Smooth muscle cell (in vitro differentiated cells): ENCODE measurements around the gene KANSL3. TPM values are rescaled to one million over a fixed set of nuclear protein-coding genes. Genes with fewer than 3 reads are reported as not detected.
A peak's percentile ranks its signal among the peaks of the same experiment; 100 is the strongest.

Experiments used
- DNase-seq: peaks from one replicate; lab custom pipeline; 2025; ENCODE audit not compliant: unreplicated experiment; lab: John Stamatoyannopoulos, UW
- H2AFZ ChIP-seq: fragments of 200-600 bp; sonication (generic); 2 replicates; pipeline ENCODE4 v1.6.0; 2016; ENCODE audit warnings: antibody characterized with exemption, low read depth, mild to moderate bottlenecking
- H3F3A ChIP-seq: fragments of 200-600 bp; sonication (generic); 2 replicates; pipeline ENCODE4 v1.6.0; 2017; ENCODE audit warnings: antibody characterized with exemption, low read depth
- H3K27ac ChIP-seq: fragments of 200-600 bp; sonication (generic); 2 replicates; pipeline ENCODE4 v1.5.1; 2016; ENCODE audit warnings: low read depth, mild to moderate bottlenecking
- H3K27me3 ChIP-seq: fragments of 200-600 bp; sonication (generic); 2 replicates; pipeline ENCODE4 v1.6.1; 2016; ENCODE audit warnings: low read depth, mild to moderate bottlenecking
- H3K36me3 ChIP-seq: fragments of 200-600 bp; sonication (generic); 2 replicates; pipeline ENCODE4 v1.5.1; 2016; ENCODE audit warnings: low read depth
- H3K4me1 ChIP-seq: fragments of 200-600 bp; sonication (generic); 2 replicates; pipeline ENCODE4 v1.5.1; 2016; ENCODE audit warnings: low read depth
- H3K4me2 ChIP-seq: fragments of 200-600 bp; sonication (generic); 2 replicates; pipeline ENCODE4 v1.6.0; 2016; ENCODE audit warnings: mild to moderate bottlenecking
- H3K4me3 ChIP-seq: fragments of 200-600 bp; sonication (generic); 2 replicates; pipeline ENCODE4 v1.5.1; 2016; ENCODE audit warnings: mild to moderate bottlenecking
- H3K79me2 ChIP-seq: fragments of 200-600 bp; sonication (generic); 2 replicates; pipeline ENCODE4 v1.6.0; 2016; ENCODE audit warnings: low read depth, mild to moderate bottlenecking
- H3K9ac ChIP-seq: fragments of 200-600 bp; sonication (generic); 2 replicates; pipeline ENCODE4 v1.6.0; 2016; ENCODE audit warnings: low read depth
- H3K9me3 ChIP-seq: fragments of 200-600 bp; sonication (generic); replicated peaks from 2 replicates; pipeline ENCODE4 v1.5.1; 2016; ENCODE audit warnings: low read depth
- H4K20me1 ChIP-seq: fragments of 200-600 bp; sonication (generic); 2 replicates; pipeline ENCODE4 v1.6.0; 2016; ENCODE audit warnings: low read depth
- CTCF ChIP-seq: fragments of 200-600 bp; sonication (generic); IDR thresholded peaks from 2 replicates; pipeline ENCODE4 v1.5.1; 2017; ENCODE audit warnings: borderline replicate concordance, mild to moderate bottlenecking, antibody characterized with exemption; ENCODE audit not compliant: insufficient read depth, poor library complexity, severe bottlenecking
- WGBS: methylation state at CpG from one replicate; pipeline ENCODE4 v1.1.7; 2016; ENCODE audit warnings: low lambda C conversion rate; 5-methylcytosine and 5-hydroxymethylcytosine counted together
- polyA plus RNA-seq: library from polyadenylated mRNA; unstranded; fragments of >200 nt; fragmentation: Nextera tagmentation; extraction: Ambion mirVana; gene quantifications from 2 replicates; pipeline ENCODE4 v1.2.1, GENCODE V29; 2016
- total RNA-seq: library from RNA; depleted of rRNA; stranded (reverse); fragments of >200 nt; gene quantifications from 2 replicates; pipeline ENCODE4 v1.2.3, GENCODE V29; 2014

The KANSL3 gene
- total and polyA plus RNA-seq, 2 experiments from 2014 or later: 12.0 to 13.3 TPM

DNA sequence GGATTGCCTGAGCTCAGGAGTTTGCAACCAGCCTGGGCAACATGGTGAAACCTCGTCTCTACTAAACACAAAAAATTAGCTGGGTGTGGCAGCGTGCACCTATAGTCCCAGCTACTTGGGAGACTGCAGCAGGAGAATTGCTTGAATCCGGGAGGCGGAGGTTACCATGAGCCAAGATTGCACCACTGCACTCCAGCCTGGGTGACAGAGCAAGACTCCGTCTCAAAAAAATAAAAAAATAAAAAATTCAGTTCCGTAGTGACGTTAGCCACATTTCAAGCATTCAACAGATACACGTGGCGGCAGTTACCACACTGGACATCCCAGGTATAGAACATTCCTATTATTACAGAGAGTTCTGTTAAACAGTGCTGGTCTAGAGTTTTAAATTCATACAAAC, 4.5 kb downstream of the KANSL3 start:
- no peaks in the 10 kb centered on the region for H3K9me3 ChIP-seq
- H3K4me3 ChIP-seq: no peak overlapping the region
- H3K27ac ChIP-seq: no peak overlapping the region
- H3K4me2 ChIP-seq: no peak overlapping the region
- 95% methylated on average over 9 of the region's 9 CpGs for WGBS
- no peaks in the 10 kb centered on the region for H3K27me3 ChIP-seq
- H3F3A ChIP-seq: no peaks in the 10 kb centered on the region
- peaks cover 32% of the 10 kb centered on the region for H4K20me1 ChIP-seq
- H3K36me3 ChIP-seq: peaks cover 3% of the 10 kb centered on the region
- H3K4me1 ChIP-seq: peaks cover 16% of the 10 kb centered on the region
- peaks cover 34% of the 10 kb centered on the region for H3K79me2 ChIP-seq
- no peak overlapping the region for H2AFZ ChIP-seq
- no peak for TF ChIP-seq CTCF
- no peak for DNase-seq
- no peak overlapping the region for H3K9ac ChIP-seq

- no peak for TF ChIP-seq CTCF
- no peaks in the 10 kb centered on the region for H3K9me3 ChIP-seq
- no peak overlapping the region for H2AFZ ChIP-seq
- H3K4me3 ChIP-seq: no peak overlapping the region
- DNase-seq: no peak
- peaks cover 38% of the 10 kb centered on the region for H4K20me1 ChIP-seq
- H3K36me3 ChIP-seq: peaks cover 3% of the 10 kb centered on the region
- peaks cover 25% of the 10 kb centered on the region for H3K79me2 ChIP-seq
- no peaks in the 10 kb centered on the region for H3K27me3 ChIP-seq
- 50% methylated on average over 4 of the region's 4 CpGs for WGBS
- no peak overlapping the region for H3K9ac ChIP-seq
- H3K27ac ChIP-seq: peak overlapping the region; percentile 33
- H3K4me2 ChIP-seq: no peak overlapping the region
- no peaks in the 10 kb centered on the region for H3F3A ChIP-seq
- peaks cover 11% of the 10 kb centered on the region for H3K4me1 ChIP-seq
Observed at GRCh38 chr2:96631804-96632435, 6.2 kb downstream of the KANSL3 start.

GRCh38 chr2:96626553-96626942, 11.6 kb downstream of the KANSL3 start:
- Histone ChIP-seq H3K9ac (no peak overlapping the region), H3K27ac (no peak overlapping the region)
- 98% methylated on average over 2 of the region's 2 CpGs for WGBS

More at GRCh38 chr2:96626553-96626942, 11.6 kb downstream of the KANSL3 start:
- peaks cover 25% of the 10 kb centered on the region for H4K20me1 ChIP-seq
- no peaks in the 10 kb centered on the region for H3F3A ChIP-seq
- TF ChIP-seq CTCF: no peak
- no peak for DNase-seq
- no peaks in the 10 kb centered on the region for H3K9me3 ChIP-seq
- H2AFZ ChIP-seq: no peak overlapping the region
- peaks cover 16% of the 10 kb centered on the region for H3K79me2 ChIP-seq
- no peak overlapping the region for H3K4me3 ChIP-seq
- peaks cover 3% of the 10 kb centered on the region for H3K36me3 ChIP-seq
- H3K4me2 ChIP-seq: no peak overlapping the region
- H3K4me1 ChIP-seq: no peaks in the 10 kb centered on the region
- H3K27me3 ChIP-seq: no peaks in the 10 kb centered on the region
